GM12878 (cell line): ENCODE measurements around the gene EDEM3. TPM values are rescaled to one million over a fixed set of nuclear protein-coding genes. Genes with fewer than 3 reads are reported as not detected.
A peak's percentile ranks its signal among the peaks of the same experiment; 100 is the strongest.

Experiments
- ATAC-seq: fragments of 200-7000 bp; cut with Tn5 transposase; 3 replicates; pipeline ENCODE4 v1.9.1; 2020; ENCODE audit warnings: mild to moderate bottlenecking, moderate library complexity
- BruUV-seq: library from RNA; stranded (reverse); fragments of 400-500 nt; replicated peaks from 2 replicates; lab custom pipeline; 2021; lab: Mats Ljungman, UMichigan
- CTCF ChIA-PET: fragments of 300-600 bp; sonication (Branson Sonifier 250); formaldehyde crosslinking; extraction: SDS; loops from one replicate; lab custom pipeline; 2021; ENCODE audit warnings: inconsistent platforms; lab: Yijun Ruan, JAX
- POLR2A ChIA-PET: fragments of 350-600 bp; formaldehyde crosslinking; extraction: SDS; loops from one replicate; lab custom pipeline; 2021; ENCODE audit warnings: inconsistent platforms; lab: Charles Lee
- RAD21 ChIA-PET: fragments of 300-600 bp; sonication (Branson Sonifier 250); formaldehyde crosslinking; loops from one replicate; lab custom pipeline; 2023; ENCODE audit warnings: antibody characterized with exemption; ENCODE audit not compliant: unreplicated experiment; lab: Charles Lee
- SMC1A ChIA-PET: fragments of 300-600 bp; sonication (Branson Sonifier 250); formaldehyde crosslinking; loops from one replicate; lab custom pipeline; 2023; ENCODE audit not compliant: unreplicated experiment, uncharacterized antibody; lab: Charles Lee
- DNase-seq: peaks from one replicate; pipeline ENCODE4 v3.0.0-alpha.2; 2011; ENCODE audit warnings: low read depth, low spot score
- FAIRE-seq: peaks from 3 replicates; lab custom pipeline; 2011; peaks lifted over from hg19 to GRCh38; lab: Jason Lieb, UNC
- H2AFZ ChIP-seq: 2 replicates; pipeline ENCODE4 v1.6.0; 2011; ENCODE audit warnings: low read depth, low read length, control low read depth; ENCODE audit not compliant: control insufficient read depth
- H3K27ac ChIP-seq: 2 replicates; pipeline ENCODE4 v1.5.1; 2011; ENCODE audit warnings: control low read depth; ENCODE audit not compliant: control insufficient read depth, insufficient read depth
- H3K27me3 ChIP-seq, 2 experiments: replicated peaks in 1 of 2; 2 replicates each; pipeline versions ENCODE4 v1.6.0 to v1.6.1; 2011; ENCODE audit warnings: low read length in 1 of 2; ENCODE audit not compliant: control insufficient read depth in 2 of 2, insufficient read depth in 2 of 2
- H3K36me3 ChIP-seq, 2 experiments: 2 replicates each; pipeline ENCODE4 v1.5.1; 2011; ENCODE audit warnings: low read length in 1 of 2; ENCODE audit not compliant: control insufficient read depth in 2 of 2, insufficient read depth in 2 of 2
- H3K4me1 ChIP-seq: 2 replicates; pipeline ENCODE4 v1.6.1; 2011; ENCODE audit warnings: mild to moderate bottlenecking, low read length, moderate library complexity, mixed read lengths; ENCODE audit not compliant: control insufficient read depth, insufficient read depth
- H3K4me2 ChIP-seq: 2 replicates; pipeline ENCODE4 v1.6.0; 2011; ENCODE audit warnings: control low read depth; ENCODE audit not compliant: control insufficient read depth, insufficient read depth
- H3K4me3 ChIP-seq: fragments of 200-600 bp; sonication (generic); 2 replicates; pipeline ENCODE4 v1.5.1; 2016
- H3K79me2 ChIP-seq: 2 replicates; pipeline ENCODE4 v1.6.0; 2011; ENCODE audit warnings: low read length; ENCODE audit not compliant: control insufficient read depth, insufficient read depth
- H3K9ac ChIP-seq: 2 replicates; pipeline ENCODE4 v1.8.0; 2011; ENCODE audit warnings: low read length, control low read depth, mixed read lengths; ENCODE audit not compliant: control insufficient read depth, insufficient read depth
- H3K9me3 ChIP-seq: replicated peaks from 3 replicates; pipeline ENCODE4 v1.5.1; 2011; ENCODE audit warnings: mild to moderate bottlenecking, low read length; ENCODE audit not compliant: control insufficient read depth, insufficient read depth
- H4K20me1 ChIP-seq: 2 replicates; pipeline ENCODE4 v1.6.0; 2011; ENCODE audit not compliant: control insufficient read depth, insufficient read depth
- RAD21 ChIP-seq: IDR thresholded peaks from 2 replicates; pipeline ENCODE4 v1.6.1; 2011; ENCODE audit warnings: mild to moderate bottlenecking, low read depth, low read length, moderate library complexity; ENCODE audit not compliant: insufficient read depth
- SMC3 ChIP-seq: IDR thresholded peaks from 2 replicates; pipeline ENCODE4 v1.6.1; 2011; ENCODE audit warnings: low read length, improper control_type of control experiment, borderline replicate concordance
- ZNF217 ChIP-seq: fragments of 450-650 bp; IDR thresholded peaks from 2 replicates; pipeline ENCODE4 v1.6.1; 2017; ENCODE audit warnings: antibody characterized with exemption, mild to moderate bottlenecking
- WGBS: methylation state at CpG from one replicate; pipeline ENCODE4 v1.1.6; 2016; ENCODE audit warnings: low lambda C conversion rate; ENCODE audit not compliant: insufficient replicate concordance, insufficient coverage; ENCODE audit errors: missing lambda C conversion rate; 5-methylcytosine and 5-hydroxymethylcytosine counted together
- in situ Hi-C: fragments of 300-500 bp; cut with MboI; formaldehyde crosslinking; loops from 9 replicates; pipeline ENCODE4 v1.14.3; 2018; ENCODE audit warnings: mixed read lengths
- intact Hi-C: fragments of 100-400 bp; cut with micrococcal nuclease; formaldehyde crosslinking; loops from one replicate; pipeline ENCODE4 v1.14.2; 2022; ENCODE audit not compliant: unreplicated experiment
- polyA plus RNA-seq, 11 experiments: library from polyadenylated mRNA; depleted of rRNA in 4 of 11; unstranded in 6 of 11; stranded (reverse) in 5 of 11; fragments of >200 nt; fragmentation: Nextera tagmentation in 4 of 11; fragmentation: Illumina TruSeq in 1 of 11; extraction: Ambion mirVana in 4 of 11; extraction: Trizol in 1 of 11; gene quantifications; 1 replicate in 1 of 11; 2 replicates in 10 of 11; pipeline versions ENCODE4 v1.2.1 to v1.2.3, GENCODE V29; 2011 to 2016; ENCODE audit warnings: inconsistent platforms in 2 of 11, missing spikeins in 2 of 11, low read depth in 1 of 11
- total RNA-seq, 4 experiments: library from RNA; depleted of rRNA in 3 of 4; stranded (reverse); fragments of >200 nt in 3 of 4; fragmentation: Illumina TruSeq in 1 of 4; extraction: Trizol in 1 of 4; gene quantifications; 2 replicates each; pipeline versions ENCODE4 v1.2.1 to v1.2.3, GENCODE V29; 2013 to 2021
- TF ChIP-seq, protein P1 (sequence below), 3 experiments: IDR thresholded peaks in 2 of 3; conservative IDR thresholded peaks in 1 of 3; 2 replicates each; pipeline ENCODE4 v1.5.1; 2011; ENCODE audit warnings: low read depth in 3 of 3, low read length in 3 of 3, mild to moderate bottlenecking in 3 of 3, control low read depth in 2 of 3, moderate library complexity in 2 of 3, inconsistent platforms in 1 of 3, mixed read lengths in 1 of 3; ENCODE audit not compliant: control insufficient read depth in 2 of 3, insufficient read depth in 1 of 3; ENCODE audit errors: extremely low read depth in 1 of 3

Gene EDEM3
- total and polyA plus RNA-seq, 10 of the 15 experiments (the other 5 are each of a cell fraction or from before 2014, with no cell fraction given), result 6.4 to 19.3 (median 14.3) TPM

DNA sequence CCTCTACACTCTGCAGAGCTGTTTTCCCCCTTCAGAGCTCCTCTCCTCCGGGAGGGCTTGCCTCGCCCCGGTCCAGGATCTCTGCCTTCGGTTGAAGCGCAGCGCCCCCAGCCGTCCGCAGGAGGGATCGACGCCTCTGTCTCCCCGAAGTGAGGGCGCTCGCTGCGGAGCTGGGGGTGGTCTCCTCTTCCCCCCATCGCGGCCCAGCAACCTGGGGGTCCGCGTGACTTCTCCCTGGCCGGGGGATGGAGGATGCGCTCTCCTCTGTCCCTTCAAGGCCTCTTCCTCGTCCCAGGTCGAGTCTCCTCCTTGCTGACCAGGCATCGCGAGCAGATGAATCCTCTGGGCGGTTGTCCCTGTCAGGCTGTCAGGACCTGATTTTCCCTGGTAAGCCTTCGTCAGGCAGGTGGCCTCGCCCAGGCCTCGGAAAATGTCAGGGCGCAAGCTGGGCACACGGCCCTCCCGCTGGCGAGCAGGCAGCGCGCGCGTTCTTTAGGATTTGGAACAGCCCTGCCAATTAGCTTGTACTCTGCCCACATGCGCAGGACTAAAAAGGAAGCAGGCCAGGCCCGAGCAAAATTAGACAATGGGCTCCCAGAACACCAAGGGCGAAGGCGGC, 90.5 kb downstream of the EDEM3 start:
- no peak overlapping the region for H2AFZ ChIP-seq
- H4K20me1 ChIP-seq, result no peaks in the 10 kb centered on the region
- FAIRE-seq (no peak), ATAC-seq (peak; percentile 93), DNase-seq (no peak)
- H3K4me1 ChIP-seq, result no peaks in the 10 kb centered on the region
- no peak overlapping the region for H3K4me3 ChIP-seq
- RAD21 ChIA-PET, result interaction anchor here (0.7 to 1.6 kb wide), 6 partner anchors 12 to 589 kb away, joined by 3 to 7 read pairs (median 3); no protein-coding TSS in a partner anchor
- intact Hi-C loops, result loop anchor here (5.0 to 10.0 kb wide), 3 partner anchors 61 to 587 kb away; no protein-coding TSS in a partner anchor
- no peak overlapping the region for H3K4me2 ChIP-seq
- in situ Hi-C loops, result loop anchor here (10.0 kb wide), 1 partner anchor 579 kb away; no protein-coding TSS in a partner anchor
- H3K9ac ChIP-seq, result no peak overlapping the region
- 37% methylated on average over 40 of the region's 40 CpGs for WGBS
- TF ChIP-seq, protein P1, sequence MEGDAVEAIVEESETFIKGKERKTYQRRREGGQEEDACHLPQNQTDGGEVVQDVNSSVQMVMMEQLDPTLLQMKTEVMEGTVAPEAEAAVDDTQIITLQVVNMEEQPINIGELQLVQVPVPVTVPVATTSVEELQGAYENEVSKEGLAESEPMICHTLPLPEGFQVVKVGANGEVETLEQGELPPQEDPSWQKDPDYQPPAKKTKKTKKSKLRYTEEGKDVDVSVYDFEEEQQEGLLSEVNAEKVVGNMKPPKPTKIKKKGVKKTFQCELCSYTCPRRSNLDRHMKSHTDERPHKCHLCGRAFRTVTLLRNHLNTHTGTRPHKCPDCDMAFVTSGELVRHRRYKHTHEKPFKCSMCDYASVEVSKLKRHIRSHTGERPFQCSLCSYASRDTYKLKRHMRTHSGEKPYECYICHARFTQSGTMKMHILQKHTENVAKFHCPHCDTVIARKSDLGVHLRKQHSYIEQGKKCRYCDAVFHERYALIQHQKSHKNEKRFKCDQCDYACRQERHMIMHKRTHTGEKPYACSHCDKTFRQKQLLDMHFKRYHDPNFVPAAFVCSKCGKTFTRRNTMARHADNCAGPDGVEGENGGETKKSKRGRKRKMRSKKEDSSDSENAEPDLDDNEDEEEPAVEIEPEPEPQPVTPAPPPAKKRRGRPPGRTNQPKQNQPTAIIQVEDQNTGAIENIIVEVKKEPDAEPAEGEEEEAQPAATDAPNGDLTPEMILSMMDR (IDR thresholded peaks at IDR 0.05 in 2 of 3, conservative IDR thresholded peaks at IDR 0.05 in 1 of 3; ENCODE audit: control insufficient read depth in 2 of 3, extremely low read depth in 1 of 3, insufficient read depth in 1 of 3, low read depth in 3 of 3, low read length in 3 of 3), result peak; percentile 74 to 84 (median 77)
- TF ChIP-seq SMC3, result peak; percentile 56
- peak; percentile 76 for TF ChIP-seq RAD21
- no peak for TF ChIP-seq ZNF217
- no peaks in the 10 kb centered on the region for H3K9me3 ChIP-seq
- no TSS peak for BruUV-seq
- peaks cover 0 to 3% of the 10 kb centered on the region in 2 experiments; a peak in 2 of 4 replicates for H3K27me3 ChIP-seq
- SMC1A ChIA-PET, result interaction anchor here (0.6 to 1.3 kb wide), 4 partner anchors 13 to 608 kb away, joined by 3 to 4 read pairs (median 3); no protein-coding TSS in a partner anchor
- CTCF ChIA-PET, result interaction anchor here (0.6 to 1.9 kb wide), 27 partner anchors 8 to 1009 kb away, joined by 3 to 10 read pairs (median 4); no protein-coding TSS in a partner anchor
- no peak overlapping the region for H3K27ac ChIP-seq
- POLR2A ChIA-PET, result no interaction called here
- no peaks in the 10 kb centered on the region for H3K36me3 ChIP-seq
- H3K79me2 ChIP-seq, result no peaks in the 10 kb centered on the region
